GM18498 (cell line): ENCODE results near the gene SLIT1.

Experiments
- ATAC-seq: cut with Tn5 transposase; IDR thresholded peaks from one replicate; pipeline ENCODE4 v1.9.1; 2021; ENCODE audit warnings: mild to moderate bottlenecking, moderate library complexity; ENCODE audit not compliant: unreplicated experiment

The SLIT1 gene

GRCh38 chr10:97117372-97117771, 68.4 kb downstream of the SLIT1 start:
- ATAC-seq: no peak

DNA sequence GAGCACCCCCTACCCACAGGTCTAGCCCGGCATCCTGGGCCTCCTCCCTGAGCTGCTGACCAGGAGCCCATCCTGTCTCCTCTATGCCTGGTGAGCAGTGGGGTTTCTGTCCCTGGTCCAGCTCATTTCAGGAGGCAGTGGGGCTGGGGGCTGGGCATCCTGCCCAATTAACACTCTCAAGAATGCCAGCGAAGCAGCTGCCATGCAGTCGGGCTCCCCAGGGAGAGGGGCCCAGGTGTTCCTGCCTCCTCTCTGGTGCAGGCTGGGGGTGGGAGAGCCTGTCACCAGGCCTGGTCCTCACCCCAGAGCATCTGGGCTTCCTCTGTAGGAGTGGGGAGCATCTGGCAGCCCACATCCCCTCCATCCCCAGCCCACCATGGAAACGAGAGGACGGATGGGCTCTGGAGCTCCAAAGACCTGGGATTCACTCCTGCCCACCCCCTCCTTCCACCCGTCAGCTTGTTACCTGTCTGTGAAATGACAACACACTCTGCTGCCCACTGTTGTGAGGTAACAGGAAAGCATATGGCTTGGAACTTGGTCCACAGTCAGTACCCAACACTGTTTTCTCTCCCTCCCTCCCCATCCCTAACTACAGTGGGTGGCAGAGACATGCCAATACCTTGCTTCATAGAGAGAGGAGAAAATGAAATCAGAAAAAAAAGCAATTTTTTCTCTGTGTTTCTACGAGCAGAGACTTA, 69.1 kb downstream of the SLIT1 start:
- no peak for ATAC-seq

DNA sequence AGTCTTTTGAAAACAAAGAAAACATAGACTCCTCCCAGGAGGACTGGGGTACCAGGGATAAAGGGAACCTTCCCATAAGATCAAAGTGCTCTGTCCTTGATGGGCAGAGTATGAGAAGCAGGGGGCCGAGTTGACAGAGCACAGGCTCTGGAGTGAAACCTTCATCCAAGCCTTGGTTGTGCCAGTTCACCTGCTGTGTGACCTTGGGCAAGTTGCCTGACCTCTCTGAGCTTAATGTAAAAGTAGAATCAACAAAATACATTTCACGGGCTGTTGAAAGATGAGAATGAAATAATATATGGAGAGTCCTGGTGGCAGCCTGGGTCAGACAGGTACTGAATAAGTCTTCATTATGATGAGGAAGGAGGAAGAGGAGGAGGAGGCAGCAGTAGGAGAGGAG, 69.9 kb downstream of the SLIT1 start:
- no peak for ATAC-seq

DNA sequence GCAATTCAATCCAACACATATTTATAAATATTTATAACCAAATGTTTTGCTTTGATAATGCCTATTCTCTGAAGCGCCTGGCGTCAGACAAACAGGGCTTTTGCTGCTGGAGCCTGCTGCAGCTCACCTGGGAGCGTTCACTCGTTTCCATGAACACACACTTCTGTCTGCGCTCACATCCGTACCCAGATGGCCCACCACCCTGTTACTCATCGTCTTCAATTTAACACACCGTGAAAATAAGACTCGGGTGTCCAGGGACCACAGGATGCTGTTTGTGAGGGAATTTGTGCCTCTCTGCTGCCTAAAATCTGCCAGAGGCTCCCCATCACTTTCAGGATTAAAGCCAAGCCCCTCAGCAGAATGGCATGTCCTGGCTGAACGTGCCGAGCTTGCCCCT, 74.1 kb downstream of the SLIT1 start:
- ATAC-seq: no peak

DNA sequence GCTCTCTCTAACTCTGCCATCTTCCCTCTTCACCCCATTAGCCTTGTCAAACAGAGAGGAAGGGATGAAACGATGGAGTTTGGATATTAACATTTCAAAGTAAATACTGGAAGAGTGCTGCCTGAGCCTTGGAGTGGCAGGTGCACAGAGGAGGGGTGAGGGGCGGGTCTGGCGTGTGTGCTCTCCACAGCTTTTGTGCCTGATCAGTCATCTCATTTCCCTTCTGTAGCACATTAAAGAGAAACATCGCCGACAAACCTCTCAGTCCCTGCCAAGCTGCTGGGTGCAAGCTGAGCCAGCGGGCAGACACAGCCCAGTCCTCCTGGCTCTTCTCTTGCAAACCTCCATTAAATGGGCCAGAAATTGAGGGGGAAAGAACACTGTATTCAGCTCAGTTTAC, 76.2 kb downstream of the SLIT1 start:
- no peak for ATAC-seq

GRCh38 chr10:97107551-97107950, 78.2 kb downstream of the SLIT1 start:
- ATAC-seq: no peak

- ATAC-seq: no peak
Measured at GRCh38 chr10:97106207-97106606, 79.6 kb downstream of the SLIT1 start.

DNA sequence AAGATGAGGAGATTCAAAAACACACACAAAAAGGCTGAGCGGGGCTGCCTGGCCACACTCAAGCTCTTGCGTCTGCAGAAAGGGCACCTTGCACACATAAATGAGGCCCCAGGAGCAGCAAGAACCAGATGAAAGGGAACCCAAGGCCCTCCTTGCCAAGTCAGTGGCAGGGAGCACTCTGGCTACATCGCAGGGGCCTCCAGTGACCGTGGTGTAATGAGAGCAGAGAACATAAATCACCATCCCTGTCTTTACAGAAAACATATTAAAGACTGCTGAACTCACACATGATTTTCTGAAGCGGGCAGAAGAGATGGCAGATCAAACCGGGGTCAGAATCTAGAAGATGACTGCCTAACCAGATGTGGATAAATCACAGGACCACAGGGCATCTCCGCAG, 80.5 kb downstream of the SLIT1 start:
- ATAC-seq: no peak

DNA sequence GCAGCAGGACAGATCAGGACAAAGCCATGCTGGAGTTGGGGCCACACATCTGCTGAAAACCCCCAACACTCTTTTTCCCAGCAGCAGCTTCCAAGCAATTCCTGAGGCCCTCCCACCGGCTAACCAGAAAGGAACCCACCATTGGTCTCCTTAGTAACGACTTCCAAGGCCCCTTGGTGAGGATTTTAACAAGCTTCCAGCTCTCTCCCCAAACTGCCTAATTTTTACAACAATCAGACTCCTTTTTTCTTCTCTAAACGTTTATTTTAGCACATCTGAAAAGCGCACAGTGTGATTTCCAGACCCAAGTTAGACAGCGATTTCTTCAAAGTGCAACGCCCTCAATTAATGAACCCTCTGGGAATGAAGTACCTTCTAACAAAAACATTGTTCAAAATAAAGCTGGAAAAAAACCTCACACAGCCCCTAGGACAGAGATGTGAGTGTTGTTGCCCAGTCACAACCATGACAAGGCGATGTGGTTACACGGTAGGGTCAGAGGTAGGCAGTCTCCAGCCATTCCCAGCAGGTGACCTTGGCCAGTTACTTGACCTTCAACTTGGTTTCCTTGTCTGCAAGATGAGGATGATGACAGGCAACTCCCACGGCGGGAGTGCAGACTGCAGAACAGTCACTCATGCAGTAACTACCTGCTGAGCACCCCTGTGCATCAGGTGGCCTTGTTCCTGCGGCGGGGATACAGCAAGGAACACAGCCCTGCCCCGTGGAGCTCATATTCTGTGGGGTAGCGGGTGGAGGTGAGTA, 82.3 kb downstream of the SLIT1 start:
- no peak for ATAC-seq

- ATAC-seq: no peak
Measured at GRCh38 chr10:97102441-97102840, 83.3 kb downstream of the SLIT1 start.

- no peak for ATAC-seq
Measured at GRCh38 chr10:97101166-97101940, 84.4 kb downstream of the SLIT1 start.

GRCh38 chr10:97100657-97101056, 85.1 kb downstream of the SLIT1 start:
- no peak for ATAC-seq

DNA sequence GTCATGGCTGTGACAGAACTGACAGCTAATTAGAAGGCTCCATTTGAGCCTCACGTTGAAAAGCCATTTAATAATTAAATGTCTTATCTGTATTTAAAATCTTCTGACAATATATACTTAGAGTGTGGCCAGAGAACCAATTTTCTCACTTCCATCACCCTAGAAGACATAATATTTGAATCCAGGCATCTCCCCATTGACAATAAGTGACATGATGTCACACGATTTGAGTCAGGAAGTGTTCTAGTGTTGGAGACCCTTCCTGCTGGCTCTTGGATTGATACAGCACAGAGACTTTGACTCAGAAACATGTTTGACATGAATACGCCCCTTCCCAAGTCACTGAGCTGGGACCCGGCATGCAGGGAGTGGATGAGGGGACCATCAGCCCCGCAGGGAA, 85.9 kb downstream of the SLIT1 start:
- ATAC-seq: no peak

DNA sequence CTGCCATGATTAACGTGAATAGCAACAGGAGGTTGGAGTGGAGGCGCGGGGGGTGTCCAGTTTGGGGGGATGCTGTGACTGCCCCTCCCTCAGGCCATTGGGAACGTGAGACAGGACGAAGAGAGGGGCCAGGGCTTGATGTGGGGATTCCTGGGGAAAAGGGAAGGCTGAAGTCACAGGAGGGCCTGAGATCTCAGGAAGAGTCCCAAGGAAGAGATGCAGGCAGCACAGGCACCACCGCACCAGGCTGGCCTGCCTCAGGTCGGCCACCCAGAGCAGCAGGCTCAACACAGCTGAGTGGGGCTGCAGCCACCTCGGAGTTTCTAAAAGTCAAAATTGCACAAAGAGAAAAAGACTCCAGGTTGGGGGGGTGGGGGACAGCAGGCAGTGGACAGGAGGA, 86.7 kb downstream of the SLIT1 start:
- no peak for ATAC-seq

DNA sequence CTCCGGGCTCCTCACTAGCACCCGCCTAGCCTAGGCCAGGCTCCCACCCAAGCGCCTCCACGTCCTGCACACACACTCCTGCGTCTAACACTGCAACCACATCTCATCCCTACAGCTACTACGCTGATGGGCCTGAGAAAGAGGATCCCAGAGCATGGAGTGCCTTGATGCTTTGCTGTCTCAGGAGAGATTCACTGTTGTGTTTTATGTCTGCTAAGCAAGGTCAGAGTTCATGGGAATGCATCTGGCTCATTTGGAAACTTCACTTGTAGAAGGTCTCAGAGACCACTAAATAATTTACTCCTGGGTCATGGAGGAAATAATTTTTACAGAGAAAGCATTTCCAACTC, 88.7 kb downstream of the SLIT1 start:
- no peak for ATAC-seq

GRCh38 chr10:97096261-97097083, 89.3 kb downstream of the SLIT1 start:
- no peak for ATAC-seq

DNA sequence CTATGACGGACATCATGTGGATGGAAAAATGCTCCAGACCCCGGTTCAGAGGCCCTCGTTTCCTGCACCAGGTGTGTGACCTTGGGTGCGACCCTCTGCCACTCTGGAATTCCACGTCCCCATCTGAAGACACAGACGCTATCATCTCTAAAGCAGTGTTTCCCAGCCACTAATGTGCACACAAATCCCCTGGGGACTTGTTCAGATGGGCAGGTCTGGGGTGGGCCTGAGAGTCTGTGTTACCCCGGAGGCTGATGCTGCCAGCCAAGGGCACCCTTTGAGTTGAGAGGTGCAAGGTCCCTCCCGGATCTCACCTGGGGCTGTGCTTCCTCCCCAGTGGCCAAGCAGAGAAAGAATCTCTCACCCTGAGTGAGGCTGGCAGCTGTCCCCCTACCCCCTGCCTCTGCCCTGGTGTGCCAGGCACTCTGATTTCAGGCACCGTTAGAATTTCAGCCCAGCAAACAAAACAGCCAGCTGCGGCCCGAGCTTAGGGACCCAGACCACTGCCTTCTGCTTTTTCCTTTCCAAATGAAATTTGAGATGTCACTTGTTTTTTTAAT, 90.0 kb downstream of the SLIT1 start:
- ATAC-seq: no peak

DNA sequence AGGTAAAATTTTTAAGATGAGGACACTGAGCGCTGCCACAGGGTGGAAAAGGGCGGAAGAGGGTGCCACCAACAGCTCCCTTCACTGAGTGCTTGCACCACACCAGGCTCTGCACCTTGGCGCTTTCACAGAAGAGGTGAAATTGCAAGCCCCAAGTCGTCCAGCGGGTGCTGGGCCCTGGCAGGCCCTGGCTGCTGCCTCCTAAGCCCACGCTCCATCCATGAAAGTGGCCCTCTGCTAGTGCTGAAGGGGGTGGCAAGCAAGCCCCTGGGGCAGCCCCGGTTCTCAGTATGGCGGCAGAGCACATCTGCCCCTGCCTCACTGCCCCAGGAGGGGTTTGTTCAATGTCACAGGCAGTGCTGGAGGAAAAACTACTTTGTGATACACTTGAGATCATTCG, 95.1 kb downstream of the SLIT1 start:
- ATAC-seq: no peak

DNA sequence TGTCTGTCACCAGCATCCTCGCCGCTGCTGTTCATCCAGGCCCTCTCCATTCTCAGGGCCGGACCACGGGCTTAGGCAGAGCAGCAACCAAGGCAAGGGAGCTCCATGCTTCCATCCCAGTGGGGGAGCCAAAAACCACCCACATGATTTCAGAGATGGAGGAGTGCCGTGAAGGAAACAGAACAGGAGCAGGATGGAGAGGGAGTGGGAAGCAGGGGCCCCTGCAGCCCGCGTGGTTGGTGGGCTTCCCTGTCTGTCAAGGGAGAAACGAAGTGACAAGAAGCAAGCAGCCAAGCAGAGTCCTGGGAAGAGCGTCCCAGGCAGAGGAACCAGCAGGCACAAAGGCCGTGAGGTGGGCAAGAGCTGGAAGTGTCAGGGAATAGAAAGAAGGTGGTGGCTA, 95.7 kb downstream of the SLIT1 start:
- no peak for ATAC-seq

DNA sequence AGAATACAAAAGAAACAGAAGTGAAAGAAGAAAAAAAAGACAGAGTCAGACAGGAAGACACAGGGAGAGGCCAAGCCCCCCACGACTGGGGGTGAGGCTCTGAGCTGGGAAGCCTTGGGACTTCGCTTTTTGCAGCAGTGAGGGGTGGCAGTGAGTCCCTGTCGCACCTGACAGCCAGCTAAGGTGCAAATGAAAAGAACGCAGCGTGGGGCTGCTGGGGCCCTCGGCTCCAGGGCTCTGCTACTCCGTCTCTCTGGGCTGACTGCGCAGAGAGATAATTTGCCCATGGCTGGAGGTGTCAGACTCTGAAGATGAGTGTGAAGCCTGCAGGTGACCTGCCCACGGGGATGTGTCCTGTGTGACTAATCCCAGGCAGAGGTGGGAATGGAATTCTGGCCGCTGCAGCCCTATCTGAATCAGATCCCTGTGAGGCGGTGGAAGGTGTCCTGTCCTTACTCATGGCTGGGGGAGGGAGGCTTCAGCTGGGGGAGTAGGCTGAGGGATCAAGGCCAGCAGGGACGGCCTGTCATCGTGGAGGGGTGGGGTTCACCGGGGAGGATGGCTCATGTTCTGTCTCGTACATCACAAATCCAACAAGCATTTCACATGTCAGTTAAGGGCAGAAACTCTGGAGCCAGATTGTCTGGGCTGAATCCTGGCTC, 96.4 kb downstream of the SLIT1 start:
- no peak for ATAC-seq
